ENCODE measurements around the gene CSF1R.

Gene CSF1R

GRCh38 chr5:150022158-150022531 lies 64.2 kb downstream of the CSF1R start:
- DNase-seq = no peak

- DNase-seq = no peak
Measured at GRCh38 chr5:150021491-150022157, 64.7 kb downstream of the CSF1R start.

GRCh38 chr5:150020249-150020648 lies 66.1 kb downstream of the CSF1R start:
- DNase-seq = no peak

- no peak for DNase-seq
Measured at GRCh38 chr5:150017226-150018005, 68.9 kb downstream of the CSF1R start.

GRCh38 chr5:150016537-150016936 lies 69.8 kb downstream of the CSF1R start:
- no peak for DNase-seq

GRCh38 chr5:150015415-150015814 lies 70.9 kb downstream of the CSF1R start:
- DNase-seq = no peak

GRCh38 chr5:150014456-150014855 lies 71.9 kb downstream of the CSF1R start:
- DNase-seq = no peak

- DNase-seq = no peak
Measured at GRCh38 chr5:150013931-150014330, 72.4 kb downstream of the CSF1R start.

GRCh38 chr5:150009671-150010387 lies 76.5 kb downstream of the CSF1R start:
- peak; percentile 22 for DNase-seq

GRCh38 chr5:150007050-150007449 lies 79.3 kb downstream of the CSF1R start:
- no peak for DNase-seq

- DNase-seq = no peak
Measured at GRCh38 chr5:150006318-150006717, 80.0 kb downstream of the CSF1R start.

All from activated CD4-positive, alpha-beta T cell treated with anti-CD3 and anti-CD28 coated beads, Interleukin-2, Interleukin-6, amounts not matched to agents 100 ng/mL and 50 ng/mL, durations not matched to agents 16 hours and 8 hours (primary cell).